Loucy (cell line): ENCODE measurements around the gene HABP4.

ENCODE experiments used
- H2AFZ ChIP-seq: fragments of 200-600 bp; sonication (generic); 2 replicates; pipeline ENCODE4 v1.6.0; 2016; ENCODE audit warnings: antibody characterized with exemption, mild to moderate bottlenecking, low read length, moderate library complexity
- H3F3A ChIP-seq: fragments of 200-600 bp; 2 replicates; pipeline ENCODE4 v1.6.0; 2016; ENCODE audit warnings: antibody characterized with exemption, low read depth, mild to moderate bottlenecking
- H3K27me3 ChIP-seq: fragments of 200-600 bp; sonication (generic); 2 replicates; pipeline ENCODE4 v1.6.1; 2014; ENCODE audit warnings: low read length, mild to moderate bottlenecking; ENCODE audit not compliant: insufficient read depth, poor library complexity, severe bottlenecking
- H3K36me3 ChIP-seq: fragments of 200-600 bp; sonication (generic); 2 replicates; pipeline ENCODE4 v1.6.1; 2016; ENCODE audit warnings: low read length; ENCODE audit not compliant: insufficient read depth
- H3K4me1 ChIP-seq: fragments of 200-600 bp; sonication (generic); 2 replicates; pipeline ENCODE4 v1.5.1; 2014; ENCODE audit warnings: low read length, mild to moderate bottlenecking; ENCODE audit not compliant: insufficient read depth, poor library complexity, severe bottlenecking
- H3K4me2 ChIP-seq: fragments of 200-600 bp; sonication (generic); 2 replicates; pipeline ENCODE4 v1.6.0; 2014; ENCODE audit warnings: antibody characterized with exemption, low read length, low read depth, mild to moderate bottlenecking; ENCODE audit not compliant: poor library complexity, severe bottlenecking
- H3K4me3 ChIP-seq: fragments of 200-600 bp; sonication (generic); 2 replicates; pipeline ENCODE4 v1.5.1; 2014; ENCODE audit warnings: low read length, mild to moderate bottlenecking, mixed read lengths; ENCODE audit not compliant: poor library complexity, severe bottlenecking
- H3K79me2 ChIP-seq: fragments of 200-600 bp; sonication (generic); 2 replicates; pipeline ENCODE4 v1.6.1; 2014; ENCODE audit warnings: low read length; ENCODE audit not compliant: insufficient read depth
- H3K9ac ChIP-seq: fragments of 200-600 bp; sonication (generic); 2 replicates; pipeline ENCODE4 v1.6.0; 2014; ENCODE audit warnings: mild to moderate bottlenecking, low read depth, low read length, moderate library complexity; ENCODE audit not compliant: poor library complexity, severe bottlenecking
- H3K9me2 ChIP-seq: fragments of 200-600 bp; sonication (generic); replicated peaks from 2 replicates; pipeline ENCODE4 v1.6.1; 2016; ENCODE audit warnings: low read depth, low read length, mixed read lengths
- H3K9me3 ChIP-seq: fragments of 200-600 bp; sonication (generic); 2 replicates; pipeline ENCODE4 v1.6.1; 2014; ENCODE audit warnings: mild to moderate bottlenecking, antibody characterized with exemption, low read length, low read depth; ENCODE audit not compliant: insufficient read depth
- H4K20me1 ChIP-seq: fragments of 200-600 bp; sonication (generic); 2 replicates; pipeline ENCODE4 v1.6.0; 2014; ENCODE audit warnings: antibody characterized with exemption, low read length, mild to moderate bottlenecking; ENCODE audit not compliant: insufficient read depth, poor library complexity, severe bottlenecking
- EZH2phosphoT487 ChIP-seq: fragments of 200-600 bp; IDR thresholded peaks from 2 replicates; pipeline ENCODE4 v1.6.1; 2018; ENCODE audit warnings: antibody characterized with exemption, mild to moderate bottlenecking, moderate library complexity, borderline replicate concordance
- TF ChIP-seq, protein P1 (sequence below): fragments of 200-600 bp; sonication (generic); conservative IDR thresholded peaks from 2 replicates; pipeline ENCODE4 v1.5.1; 2014; ENCODE audit warnings: mild to moderate bottlenecking, antibody characterized with exemption, low read length

HABP4 gene

DNA sequence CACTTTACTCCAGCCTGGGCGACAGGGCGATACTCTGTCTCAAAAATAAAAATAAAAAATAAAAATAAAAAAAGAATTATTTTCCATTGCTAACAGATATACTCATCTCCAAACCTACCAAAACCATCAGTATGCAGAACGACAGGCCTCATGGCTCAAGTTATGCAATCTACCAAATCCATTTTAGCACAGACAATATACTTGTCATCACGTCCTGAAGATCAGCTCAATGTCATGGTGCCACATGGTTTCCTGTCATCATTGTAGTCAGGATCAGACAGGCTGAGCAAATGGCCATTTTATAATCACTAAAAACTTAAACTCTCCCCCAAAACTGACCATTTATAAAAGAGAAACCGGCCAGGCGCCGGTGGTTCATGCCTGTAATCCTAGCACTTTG, 69.1 kb downstream of the HABP4 start:
- no peaks in the 10 kb centered on the region for H3K36me3 ChIP-seq
- H3K27me3 ChIP-seq = no peaks in the 10 kb centered on the region
- H2AFZ ChIP-seq = no peak overlapping the region
- no peaks in the 10 kb centered on the region for H3K79me2 ChIP-seq
- no peak overlapping the region for H3K9ac ChIP-seq
- TF ChIP-seq EZH2phosphoT487 = no peak
- TF ChIP-seq, protein P1, sequence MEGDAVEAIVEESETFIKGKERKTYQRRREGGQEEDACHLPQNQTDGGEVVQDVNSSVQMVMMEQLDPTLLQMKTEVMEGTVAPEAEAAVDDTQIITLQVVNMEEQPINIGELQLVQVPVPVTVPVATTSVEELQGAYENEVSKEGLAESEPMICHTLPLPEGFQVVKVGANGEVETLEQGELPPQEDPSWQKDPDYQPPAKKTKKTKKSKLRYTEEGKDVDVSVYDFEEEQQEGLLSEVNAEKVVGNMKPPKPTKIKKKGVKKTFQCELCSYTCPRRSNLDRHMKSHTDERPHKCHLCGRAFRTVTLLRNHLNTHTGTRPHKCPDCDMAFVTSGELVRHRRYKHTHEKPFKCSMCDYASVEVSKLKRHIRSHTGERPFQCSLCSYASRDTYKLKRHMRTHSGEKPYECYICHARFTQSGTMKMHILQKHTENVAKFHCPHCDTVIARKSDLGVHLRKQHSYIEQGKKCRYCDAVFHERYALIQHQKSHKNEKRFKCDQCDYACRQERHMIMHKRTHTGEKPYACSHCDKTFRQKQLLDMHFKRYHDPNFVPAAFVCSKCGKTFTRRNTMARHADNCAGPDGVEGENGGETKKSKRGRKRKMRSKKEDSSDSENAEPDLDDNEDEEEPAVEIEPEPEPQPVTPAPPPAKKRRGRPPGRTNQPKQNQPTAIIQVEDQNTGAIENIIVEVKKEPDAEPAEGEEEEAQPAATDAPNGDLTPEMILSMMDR = no peak
- H3K4me2 ChIP-seq = no peak overlapping the region
- H4K20me1 ChIP-seq = no peaks in the 10 kb centered on the region
- peaks cover 3% of the 10 kb centered on the region for H3K4me1 ChIP-seq
- H3K9me3 ChIP-seq = no peaks in the 10 kb centered on the region
- no peak overlapping the region for H3K4me3 ChIP-seq
- no peaks in the 10 kb centered on the region for H3F3A ChIP-seq
- no peaks in the 10 kb centered on the region for H3K9me2 ChIP-seq

DNA sequence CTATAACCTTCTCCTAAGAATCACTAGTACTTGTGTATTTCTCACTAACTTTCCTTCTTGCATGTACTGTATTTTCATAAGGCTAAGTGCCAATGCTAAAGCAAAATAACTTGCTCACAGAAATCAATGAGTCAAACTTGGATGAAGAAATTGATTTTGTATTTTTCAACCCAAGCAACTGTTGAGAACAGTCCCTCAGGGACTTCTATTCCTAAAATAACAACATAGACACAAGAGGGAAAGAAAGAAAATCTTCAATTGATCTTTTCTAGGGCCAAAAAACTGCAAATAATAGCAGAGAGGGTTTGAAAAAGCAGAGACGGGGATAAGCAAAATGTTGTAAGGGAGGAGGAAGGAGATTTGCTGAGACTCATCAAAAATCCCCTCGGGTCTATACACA, 69.8 kb downstream of the HABP4 start:
- no peak overlapping the region for H3K4me2 ChIP-seq
- H3K36me3 ChIP-seq = no peaks in the 10 kb centered on the region
- TF ChIP-seq EZH2phosphoT487 = no peak
- TF ChIP-seq, protein P1 = no peak
- no peaks in the 10 kb centered on the region for H3K27me3 ChIP-seq
- no peaks in the 10 kb centered on the region for H3K79me2 ChIP-seq
- H3K4me1 ChIP-seq = peaks cover 3% of the 10 kb centered on the region
- H4K20me1 ChIP-seq = no peaks in the 10 kb centered on the region
- H3K9me2 ChIP-seq = no peaks in the 10 kb centered on the region
- no peak overlapping the region for H2AFZ ChIP-seq
- H3F3A ChIP-seq = no peaks in the 10 kb centered on the region
- H3K4me3 ChIP-seq = no peak overlapping the region
- H3K9ac ChIP-seq = no peak overlapping the region
- H3K9me3 ChIP-seq = no peaks in the 10 kb centered on the region

DNA sequence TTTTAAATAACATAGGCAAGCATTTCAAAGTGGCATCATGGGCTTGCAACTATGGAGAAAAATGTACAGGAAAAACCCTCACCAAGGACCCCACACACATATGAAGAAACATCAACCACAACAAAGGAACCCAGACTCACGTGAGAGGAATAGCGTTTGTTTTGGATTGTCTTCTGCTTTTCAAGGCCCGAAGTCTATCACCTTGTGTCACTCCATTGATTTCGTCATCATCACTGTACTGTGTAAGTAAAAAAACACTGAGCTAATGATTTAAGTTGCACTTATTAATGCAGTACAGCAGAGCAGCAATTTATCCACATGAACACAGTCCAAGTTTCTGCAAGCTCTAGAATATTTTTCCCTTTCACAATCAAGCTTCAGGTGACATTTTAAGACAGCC, 72.4 kb downstream of the HABP4 start:
- H3K79me2 ChIP-seq = no peaks in the 10 kb centered on the region
- no peak for TF ChIP-seq EZH2phosphoT487
- H3K4me1 ChIP-seq = peaks cover 3% of the 10 kb centered on the region
- H3K9me3 ChIP-seq = no peaks in the 10 kb centered on the region
- H3F3A ChIP-seq = no peaks in the 10 kb centered on the region
- no peak overlapping the region for H3K4me2 ChIP-seq
- no peaks in the 10 kb centered on the region for H4K20me1 ChIP-seq
- no peaks in the 10 kb centered on the region for H3K36me3 ChIP-seq
- H3K27me3 ChIP-seq = no peaks in the 10 kb centered on the region
- H3K4me3 ChIP-seq = no peak overlapping the region
- no peak overlapping the region for H3K9ac ChIP-seq
- no peak overlapping the region for H2AFZ ChIP-seq
- no peaks in the 10 kb centered on the region for H3K9me2 ChIP-seq

DNA sequence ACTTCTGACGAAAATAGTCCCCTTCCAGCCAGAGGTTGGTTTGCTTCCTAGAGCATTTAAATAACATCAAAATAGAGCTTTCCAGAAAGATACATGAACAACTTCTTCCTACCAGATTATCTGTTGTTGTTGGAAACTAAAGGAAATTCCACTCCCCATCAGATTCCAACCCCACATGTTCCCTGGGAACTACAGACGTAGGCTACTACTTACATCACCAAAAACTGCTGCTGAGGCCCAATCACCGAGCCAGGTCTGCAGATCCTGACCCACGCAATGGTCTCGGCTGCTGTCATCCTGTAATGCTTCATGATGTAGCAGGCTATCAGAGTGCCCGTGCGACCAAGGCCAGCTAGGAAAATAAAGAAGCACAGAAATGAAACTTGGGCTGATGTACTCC, 73.4 kb downstream of the HABP4 start:
- no peaks in the 10 kb centered on the region for H3K27me3 ChIP-seq
- no peak overlapping the region for H3K4me2 ChIP-seq
- H2AFZ ChIP-seq = no peak overlapping the region
- TF ChIP-seq EZH2phosphoT487 = no peak
- TF ChIP-seq, protein P1 = no peak
- no peaks in the 10 kb centered on the region for H3K9me3 ChIP-seq
- H3K9me2 ChIP-seq = no peaks in the 10 kb centered on the region
- no peaks in the 10 kb centered on the region for H3F3A ChIP-seq
- H3K9ac ChIP-seq = no peak overlapping the region
- no peak overlapping the region for H3K4me3 ChIP-seq
- H3K79me2 ChIP-seq = no peaks in the 10 kb centered on the region
- H4K20me1 ChIP-seq = no peaks in the 10 kb centered on the region
- no peaks in the 10 kb centered on the region for H3K36me3 ChIP-seq
- peaks cover 3% of the 10 kb centered on the region for H3K4me1 ChIP-seq
